ENCODE results near the gene PRKG1.

DNA sequence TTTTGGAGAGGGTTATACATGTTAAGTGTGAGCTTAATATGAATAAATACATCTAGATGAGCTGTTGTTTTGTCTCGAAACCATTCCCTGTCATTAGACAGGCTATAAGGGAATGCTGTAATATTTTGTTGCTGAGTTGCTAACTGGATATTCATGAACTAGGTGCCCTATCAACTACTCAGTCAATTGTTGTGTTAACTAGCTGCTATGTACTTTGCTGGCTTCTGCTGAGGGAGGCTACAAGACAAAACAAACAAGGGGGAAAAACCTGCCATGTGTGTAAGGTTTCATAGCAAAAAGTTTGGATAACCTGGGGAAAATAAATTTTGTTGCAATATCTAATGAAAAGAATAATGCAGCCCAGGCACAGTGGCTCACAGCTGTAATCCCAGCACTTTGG lies 514.7 kb downstream of the PRKG1 start:
- TF ChIP-seq, protein P1, sequence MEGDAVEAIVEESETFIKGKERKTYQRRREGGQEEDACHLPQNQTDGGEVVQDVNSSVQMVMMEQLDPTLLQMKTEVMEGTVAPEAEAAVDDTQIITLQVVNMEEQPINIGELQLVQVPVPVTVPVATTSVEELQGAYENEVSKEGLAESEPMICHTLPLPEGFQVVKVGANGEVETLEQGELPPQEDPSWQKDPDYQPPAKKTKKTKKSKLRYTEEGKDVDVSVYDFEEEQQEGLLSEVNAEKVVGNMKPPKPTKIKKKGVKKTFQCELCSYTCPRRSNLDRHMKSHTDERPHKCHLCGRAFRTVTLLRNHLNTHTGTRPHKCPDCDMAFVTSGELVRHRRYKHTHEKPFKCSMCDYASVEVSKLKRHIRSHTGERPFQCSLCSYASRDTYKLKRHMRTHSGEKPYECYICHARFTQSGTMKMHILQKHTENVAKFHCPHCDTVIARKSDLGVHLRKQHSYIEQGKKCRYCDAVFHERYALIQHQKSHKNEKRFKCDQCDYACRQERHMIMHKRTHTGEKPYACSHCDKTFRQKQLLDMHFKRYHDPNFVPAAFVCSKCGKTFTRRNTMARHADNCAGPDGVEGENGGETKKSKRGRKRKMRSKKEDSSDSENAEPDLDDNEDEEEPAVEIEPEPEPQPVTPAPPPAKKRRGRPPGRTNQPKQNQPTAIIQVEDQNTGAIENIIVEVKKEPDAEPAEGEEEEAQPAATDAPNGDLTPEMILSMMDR (IDR thresholded peaks at IDR 0.05), result no peak
- TF ChIP-seq POLR2A (IDR thresholded peaks at IDR 0.05), result no peak
